Measurements from ENCODE around the gene SPTBN4. TPM values are rescaled to one million over a fixed set of nuclear protein-coding genes. Genes with fewer than 3 reads are reported as not detected.

The SPTBN4 gene
- total RNA-seq, 6 donors from 2014 or later = 0.33 to 8.4 (median 0.67) TPM

DNA sequence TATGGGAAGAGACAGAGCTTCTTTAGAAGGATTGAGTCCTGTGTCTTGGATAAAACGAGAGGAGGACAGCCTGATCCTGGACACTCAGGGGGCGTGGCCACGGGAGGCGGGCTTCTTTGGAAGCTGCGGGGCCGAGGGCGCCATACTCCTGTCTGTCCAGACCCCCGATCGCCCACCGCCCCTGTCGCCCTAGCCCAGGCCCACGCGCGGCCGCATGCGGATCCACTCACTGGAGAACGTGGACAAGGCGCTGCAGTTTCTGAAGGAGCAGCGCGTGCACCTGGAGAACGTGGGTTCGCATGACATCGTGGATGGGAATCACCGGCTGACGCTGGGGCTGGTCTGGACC, 23.1 kb downstream of the SPTBN4 start:
- 63 to 80% methylated on average over 16 to 25 of the region's 25 CpGs for WGBS, 2 donors
- DNase-seq (peak in 1 of 2 donors; percentile 83), ATAC-seq (ENCODE audit: low FRiP score in 2 of 2) (no peak)
- no peaks in the 10 kb centered on the region for H3K9me3 ChIP-seq
- H3K27me3 ChIP-seq = peaks cover 0 to 11% (median 0%) of the 10 kb centered on the region in 4 donors
- H3K4me3 ChIP-seq = no peak overlapping the region
- TF ChIP-seq POLR2AphosphoS5 (IDR thresholded peaks at IDR 0.05) (no peak), EP300 (IDR thresholded peaks at IDR 0.05) (no peak), POLR2A (IDR thresholded peaks at IDR 0.05) (no peak)
- TF ChIP-seq, protein P1, sequence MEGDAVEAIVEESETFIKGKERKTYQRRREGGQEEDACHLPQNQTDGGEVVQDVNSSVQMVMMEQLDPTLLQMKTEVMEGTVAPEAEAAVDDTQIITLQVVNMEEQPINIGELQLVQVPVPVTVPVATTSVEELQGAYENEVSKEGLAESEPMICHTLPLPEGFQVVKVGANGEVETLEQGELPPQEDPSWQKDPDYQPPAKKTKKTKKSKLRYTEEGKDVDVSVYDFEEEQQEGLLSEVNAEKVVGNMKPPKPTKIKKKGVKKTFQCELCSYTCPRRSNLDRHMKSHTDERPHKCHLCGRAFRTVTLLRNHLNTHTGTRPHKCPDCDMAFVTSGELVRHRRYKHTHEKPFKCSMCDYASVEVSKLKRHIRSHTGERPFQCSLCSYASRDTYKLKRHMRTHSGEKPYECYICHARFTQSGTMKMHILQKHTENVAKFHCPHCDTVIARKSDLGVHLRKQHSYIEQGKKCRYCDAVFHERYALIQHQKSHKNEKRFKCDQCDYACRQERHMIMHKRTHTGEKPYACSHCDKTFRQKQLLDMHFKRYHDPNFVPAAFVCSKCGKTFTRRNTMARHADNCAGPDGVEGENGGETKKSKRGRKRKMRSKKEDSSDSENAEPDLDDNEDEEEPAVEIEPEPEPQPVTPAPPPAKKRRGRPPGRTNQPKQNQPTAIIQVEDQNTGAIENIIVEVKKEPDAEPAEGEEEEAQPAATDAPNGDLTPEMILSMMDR (IDR thresholded peaks at IDR 0.05) = no peak
- H3K4me1 ChIP-seq = peaks cover 0 to 9% (median 3%) of the 10 kb centered on the region in 4 donors
- H3K27ac ChIP-seq = no peak overlapping the region
- no peaks in the 10 kb centered on the region for H3K36me3 ChIP-seq

DNA sequence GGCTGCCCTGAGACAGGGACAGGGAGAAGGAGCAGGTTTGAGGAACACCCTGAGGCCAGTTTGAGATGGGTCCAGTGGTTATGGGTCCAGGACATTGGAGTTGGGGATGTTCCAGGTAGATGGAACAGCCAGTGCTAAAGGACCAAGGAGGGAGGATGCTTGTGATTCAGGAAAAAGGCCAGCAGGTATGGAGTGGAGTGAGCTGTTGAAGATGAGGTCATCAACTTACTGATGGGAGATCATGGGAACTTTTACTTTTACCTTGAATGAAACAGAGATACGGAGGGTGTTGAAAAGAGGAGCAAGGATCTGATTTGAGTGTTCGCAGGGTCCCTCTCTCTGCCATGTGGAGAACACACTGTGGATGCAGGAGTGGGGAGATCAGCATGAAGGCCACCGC, 25.5 kb downstream of the SPTBN4 start:
- Histone ChIP-seq H3K36me3 (no peaks in the 10 kb centered on the region), H3K27ac (no peak overlapping the region), H3K9me3 (no peaks in the 10 kb centered on the region), H3K4me1 (peaks cover 0 to 9% (median 3%) of the 10 kb centered on the region in 4 donors), H3K27me3 (peaks cover 0 to 10% (median 0%) of the 10 kb centered on the region in 4 donors), H3K4me3 (no peak overlapping the region)
- DNase-seq = no peak
- TF ChIP-seq POLR2AphosphoS5 (IDR thresholded peaks at IDR 0.05) (no peak), POLR2A (IDR thresholded peaks at IDR 0.05) (no peak)
- TF ChIP-seq, protein P1 (IDR thresholded peaks at IDR 0.05) = no peak
- no peak for ATAC-seq (ENCODE audit: low FRiP score in 2 of 2)
- WGBS, 2 donors = 80 to 92% methylated on average over 3 of the region's 3 CpGs

DNA sequence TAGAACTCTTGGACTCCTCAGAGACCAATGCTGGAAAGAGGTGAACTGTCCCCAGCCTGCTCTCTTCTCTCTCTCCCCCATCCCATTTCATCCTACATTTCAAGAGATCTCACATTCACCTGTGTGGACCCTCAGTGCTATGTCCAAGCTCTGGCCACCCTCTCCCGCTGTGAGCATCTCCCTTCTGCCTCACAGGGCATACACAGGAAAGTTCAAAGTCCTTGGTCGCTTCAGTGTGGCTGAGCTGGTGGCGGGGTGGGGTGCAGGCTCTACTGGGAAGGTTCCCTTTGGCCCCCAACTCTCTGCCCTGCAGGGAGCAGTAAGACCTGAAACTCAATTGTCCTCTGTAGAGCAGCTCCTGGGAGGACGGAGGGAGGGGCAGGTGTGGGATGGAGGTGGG, 27.0 kb downstream of the SPTBN4 start:
- H3K27ac ChIP-seq = no peak overlapping the region
- H3K27me3 ChIP-seq = no peaks in the 10 kb centered on the region
- 52 to 54% methylated on average over 4 of the region's 4 CpGs for WGBS, 2 donors
- H3K36me3 ChIP-seq = no peaks in the 10 kb centered on the region
- no peak overlapping the region for H3K4me3 ChIP-seq
- H3K9me3 ChIP-seq = no peaks in the 10 kb centered on the region
- DNase-seq (no peak), ATAC-seq (ENCODE audit: low FRiP score in 2 of 2) (no peak)
- no peaks in the 10 kb centered on the region for H3K4me1 ChIP-seq
- TF ChIP-seq POLR2A (IDR thresholded peaks at IDR 0.05) (no peak), EP300 (IDR thresholded peaks at IDR 0.05) (no peak), POLR2AphosphoS5 (IDR thresholded peaks at IDR 0.05) (no peak)
- TF ChIP-seq, protein P1 (IDR thresholded peaks at IDR 0.05) = no peak

DNA sequence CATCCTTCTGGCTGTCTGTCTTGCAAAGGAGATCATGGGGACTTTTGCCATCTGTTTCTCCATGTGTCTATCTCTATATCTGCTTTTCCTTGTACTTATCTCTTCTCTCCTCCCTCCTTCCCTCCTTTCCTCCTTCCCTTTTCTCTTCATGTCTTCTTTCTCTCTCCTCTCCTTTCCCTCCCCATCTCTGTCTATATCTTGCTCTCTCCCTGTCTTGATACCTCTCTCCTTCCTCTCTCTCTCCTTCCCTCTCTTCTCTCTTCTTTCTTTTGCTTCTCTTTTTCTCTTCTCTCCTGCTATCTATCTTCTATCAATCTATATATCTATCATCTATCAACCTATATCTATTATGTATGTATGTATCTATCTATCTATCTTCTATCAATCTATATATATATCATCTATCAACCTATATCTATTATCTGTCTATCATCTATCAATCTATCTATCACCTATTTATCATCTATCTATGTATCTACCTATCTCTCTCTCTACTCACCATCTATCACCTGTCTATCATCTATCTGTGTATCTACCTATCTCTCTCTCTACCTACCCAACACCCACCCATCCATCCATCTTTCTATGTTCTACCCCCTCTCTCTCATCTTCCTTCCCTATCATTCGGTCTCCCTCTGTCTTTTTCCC, 27.5 kb downstream of the SPTBN4 start:
- H3K27me3 ChIP-seq = no peaks in the 10 kb centered on the region
- TF ChIP-seq EP300 (IDR thresholded peaks at IDR 0.05) (no peak), POLR2A (IDR thresholded peaks at IDR 0.05) (no peak), POLR2AphosphoS5 (IDR thresholded peaks at IDR 0.05) (no peak)
- TF ChIP-seq, protein P1 (IDR thresholded peaks at IDR 0.05) = no peak
- ATAC-seq (ENCODE audit: low FRiP score in 2 of 2) (no peak), DNase-seq (no peak)
- H3K27ac ChIP-seq = no peak overlapping the region
- 62 to 73% methylated on average over 1 of the region's 1 CpG for WGBS, 2 donors
- no peaks in the 10 kb centered on the region for H3K4me1 ChIP-seq
- H3K36me3 ChIP-seq = no peaks in the 10 kb centered on the region
- no peaks in the 10 kb centered on the region for H3K9me3 ChIP-seq
- H3K4me3 ChIP-seq = no peak overlapping the region

DNA sequence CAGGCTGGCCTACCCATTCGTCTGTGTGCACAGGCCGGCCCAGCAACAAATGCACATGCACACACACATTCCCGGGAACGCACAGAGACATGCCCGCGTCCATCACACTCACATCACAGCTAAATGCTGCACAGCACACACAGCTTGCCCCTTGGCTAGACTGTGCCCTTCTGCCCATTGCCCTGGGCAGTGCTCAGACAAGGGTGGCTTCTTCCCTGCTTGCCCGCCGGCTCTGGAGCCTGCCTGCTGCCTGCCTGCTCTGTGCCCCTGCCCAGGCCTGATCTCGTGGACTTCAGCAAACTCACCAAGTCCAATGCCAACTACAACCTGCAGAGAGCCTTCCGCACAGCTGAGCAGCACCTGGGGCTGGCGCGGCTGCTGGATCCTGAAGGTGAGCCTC, 30.4 kb downstream of the SPTBN4 start:
- no peak overlapping the region for H3K4me3 ChIP-seq
- DNase-seq = peak in 1 of 2 donors; percentile 63

More for the DNA sequence above, 30.4 kb downstream of the SPTBN4 start:
- no peaks in the 10 kb centered on the region for H3K4me1 ChIP-seq
- H3K27ac ChIP-seq = no peak overlapping the region
- H3K27me3 ChIP-seq = no peaks in the 10 kb centered on the region
- TF ChIP-seq POLR2AphosphoS5 (IDR thresholded peaks at IDR 0.05) = no peak
- TF ChIP-seq POLR2A (IDR thresholded peaks at IDR 0.05) = no peak
- TF ChIP-seq, protein P1 (IDR thresholded peaks at IDR 0.05) = no peak
- TF ChIP-seq EP300 (IDR thresholded peaks at IDR 0.05) = no peak
- ATAC-seq (ENCODE audit: low FRiP score in 2 of 2) = no peak
- no peaks in the 10 kb centered on the region for H3K36me3 ChIP-seq
- 90% methylated on average over 11 to 12 of the region's 12 CpGs for whole genome bisulfite sequencing, 2 donors
- H3K9me3 ChIP-seq = no peaks in the 10 kb centered on the region

All from upper lobe of left lung (tissue), 6 donors.